Heart left ventricle (tissue), 16 donors: Measurements from ENCODE around the gene RABGAP1. TPM values are rescaled to one million over a fixed set of nuclear protein-coding genes. Genes with fewer than 3 reads are reported as not detected.

Source experiments
- ATAC-seq, 4 donors: fragments of 200-7000 bp; cut with Tn5 transposase; one replicate each; pipeline ENCODE4 v1.9.1; 2020 to 2022; ENCODE audit warnings: moderate library complexity in 4 of 4, mild to moderate bottlenecking in 3 of 4, moderate number of reproducible peaks in 1 of 4
- DNase-seq, 5 donors: peaks; one replicate each; pipeline ENCODE4 v3.0.0-alpha.2; 2020
- H3K27ac ChIP-seq, 12 donors: fragments of 200-600 bp; sonication (generic) in 4 of 12; one replicate each; pipeline versions ENCODE4 v1.5.0 to v1.8.0; 2016 to 2022; ENCODE audit warnings: mild to moderate bottlenecking in 2 of 12
- H3K27me3 ChIP-seq, 9 donors: fragments of 200-600 bp; sonication (generic) in 2 of 9; one replicate each; pipeline versions ENCODE4 v1.5.1 to v1.8.0; 2016 to 2022; ENCODE audit warnings: mild to moderate bottlenecking in 3 of 9
- H3K36me3 ChIP-seq, 9 donors: fragments of 200-600 bp; sonication (generic) in 2 of 9; one replicate each; pipeline versions ENCODE4 v1.5.0 to v1.8.0; 2018 to 2022; ENCODE audit warnings: mild to moderate bottlenecking in 2 of 9
- H3K4me1 ChIP-seq, 12 donors: fragments of 200-600 bp; sonication (generic) in 4 of 12; one replicate each; pipeline versions ENCODE4 v1.5.0 to v1.8.0; 2016 to 2022; ENCODE audit warnings: mild to moderate bottlenecking in 3 of 12
- H3K4me3 ChIP-seq, 12 donors: fragments of 200-600 bp; sonication (generic) in 4 of 12; one replicate each; pipeline versions ENCODE4 v1.5.0 to v1.8.0; 2017 to 2022; ENCODE audit warnings: mild to moderate bottlenecking in 9 of 12, moderate library complexity in 4 of 12
- H3K9me3 ChIP-seq, 12 donors: fragments of 200-600 bp; sonication (generic) in 4 of 12; one replicate each; pipeline versions ENCODE4 v1.5.0 to v1.8.0; 2016 to 2022; ENCODE audit warnings: mild to moderate bottlenecking in 1 of 12
- CTCF ChIP-seq, 12 donors: fragments of 200-600 bp; sonication (generic) in 4 of 12; IDR thresholded peaks; one replicate each; pipeline versions ENCODE4 v1.5.0 to v1.8.0; 2018 to 2022; ENCODE audit warnings: antibody characterized with exemption in 12 of 12, mild to moderate bottlenecking in 5 of 12
- POLR2A ChIP-seq, 2 donors: fragments of 450-650 bp; IDR thresholded peaks; one replicate each; pipeline ENCODE4 v1.6.1; 2017; ENCODE audit warnings: antibody characterized with exemption in 2 of 2, mild to moderate bottlenecking in 2 of 2, moderate library complexity in 2 of 2
- WGBS, 4 donors: extraction: QIAGEN DNeasy Blood & Tissue Kit in 2 of 4; methylation state at CpG; one replicate each; pipeline versions ENCODE4 v1.1.5 to v1.1.7; 2013 to 2018; 5-methylcytosine and 5-hydroxymethylcytosine counted together
- intact Hi-C, 10 donors: fragments of 100-400 bp; cut with DNase I; formaldehyde crosslinking; loops; one replicate each; pipeline versions ENCODE4 v1.11.1 to v1.14.2; 2022
- polyA plus RNA-seq, 2 donors: library from polyadenylated mRNA; stranded (reverse); fragments of 200-250 nt; gene quantifications; one replicate each; pipeline ENCODE4 v1.2.3, GENCODE V29; 2013
- total RNA-seq, 9 donors: library from RNA; depleted of rRNA in 2 of 9; stranded (reverse); fragments of >200 nt in 2 of 9; fragmentation: NEBNext Ultra II Directional in 3 of 9; extraction: Animal tissue kit (Norgen Biotek cat#: 25700) in 3 of 9; gene quantifications; one replicate each; pipeline versions ENCODE4 v1.1.0 to v1.2.4, GENCODE V29; 2016 to 2023
- donor health status: ischemic (EF 13 %, LVEDD 7.1; RV severe dilation, severe dysfunction).
- donor health status: healthy with polysubstance abuse.
- donor health status: DM: no; HTN: yes; CAD: no.
- donor health status: DM: no; HTN: no; CAD: no.
- donor health status: ischemic (EF 25% LVEDD 6.9; RV normal size, moderate dysfunction).
- donor health status: ischemic (EF 25% LVEDD 5.7; RV mildly dilated, moderate dysfunction).
- donor health status: healthy.
- donor health status: DM: yes; HTN: yes; CAD: no.
- donor health status: ischemic (EF 35%, LVEDD 5.7; RV mildly dilated, moderate dysfunction).
- donor health status: nonischemic (EF 11% LVEDD 7.7; RV severe dilation, severe dysfunction).
- donor health status: DM: yes; HTN: yes; CAD: no.
- donor health status: PGD.
- donor health status: ischemic (EF 29% LVEDD 5.4; RV normal size, mild dysfunction).
- donor health status: nonischemic (EF 23%, LVEDD 6.1; RV moderate dilation, normal function).

RABGAP1 gene
- total and polyA plus RNA-seq, 11 donors: 11.8 to 62.2 (median 43.3) TPM

- H3K9me3 ChIP-seq: no peaks in the 10 kb centered on the region
- no peak for DNase-seq
- H3K27ac ChIP-seq: no peak overlapping the region
- peaks cover 0 to 97% (median 81%) of the 10 kb centered on the region in 9 donors for H3K36me3 ChIP-seq
- ATAC-seq: no peak
- peaks cover 0 to 3% (median 0%) of the 10 kb centered on the region in 12 donors for H3K4me1 ChIP-seq
- no peaks in the 10 kb centered on the region for H3K27me3 ChIP-seq
- H3K4me3 ChIP-seq: no peak overlapping the region
- no peak for TF ChIP-seq CTCF (IDR thresholded peaks at IDR 0.05)
- TF ChIP-seq POLR2A (IDR thresholded peaks at IDR 0.05): no peak
- 71 to 89% (median 84%) methylated on average over 7 of the region's 7 CpGs for WGBS, 4 donors
- intact Hi-C loops: loop anchor here in 3 of 10 donors (5.0 kb wide), 2 partner anchors 237 to 242 kb away; no protein-coding TSS in a partner anchor
Measured at GRCh38 chr9:123104807-123105206, 164.0 kb downstream of the RABGAP1 start.

- H3K9me3 ChIP-seq: no peaks in the 10 kb centered on the region
- WGBS, 4 donors: 83 to 90% (median 88%) methylated on average over 5 of the region's 5 CpGs
- no peak overlapping the region for H3K4me3 ChIP-seq
- H3K27me3 ChIP-seq: no peaks in the 10 kb centered on the region
- H3K27ac ChIP-seq: no peak overlapping the region
- peaks cover 0 to 3% (median 0%) of the 10 kb centered on the region in 12 donors for H3K4me1 ChIP-seq
- ATAC-seq (no peak), DNase-seq (no peak)
- peaks cover 0 to 94% (median 75%) of the 10 kb centered on the region in 9 donors for H3K36me3 ChIP-seq
- intact Hi-C loops: loop anchor here in 1 of 10 donors (5.0 kb wide), 1 partner anchor 237 kb away; no protein-coding TSS in a partner anchor
- TF ChIP-seq CTCF (IDR thresholded peaks at IDR 0.05) (no peak), POLR2A (IDR thresholded peaks at IDR 0.05) (no peak)
Measured at GRCh38 chr9:123105490-123105889, 164.7 kb downstream of the RABGAP1 start.

- ATAC-seq (no peak), DNase-seq (no peak)
- WGBS, 4 donors: 66 to 83% (median 78%) methylated on average over 11 of the region's 11 CpGs
- H3K4me1 ChIP-seq: peaks cover 0 to 18% (median 12%) of the 10 kb centered on the region in 12 donors
- no peak overlapping the region for H3K27ac ChIP-seq
- H3K27me3 ChIP-seq: no peaks in the 10 kb centered on the region
- no peak overlapping the region for H3K4me3 ChIP-seq
- no peak for TF ChIP-seq POLR2A (IDR thresholded peaks at IDR 0.05)
- TF ChIP-seq CTCF (IDR thresholded peaks at IDR 0.05): no peak
- H3K9me3 ChIP-seq: no peaks in the 10 kb centered on the region
- intact Hi-C loops: loop anchor here in 1 of 10 donors (5.0 kb wide), 1 partner anchor 235 kb away; no protein-coding TSS in a partner anchor
- peaks cover 0 to 73% (median 52%) of the 10 kb centered on the region in 9 donors for H3K36me3 ChIP-seq
Measured at GRCh38 chr9:123107639-123108285, 166.9 kb downstream of the RABGAP1 start.

GRCh38 chr9:123108976-123109375 lies 168.2 kb downstream of the RABGAP1 start:
- Histone ChIP-seq H3K9me3 (no peaks in the 10 kb centered on the region), H3K4me1 (peaks cover 0 to 18% (median 12%) of the 10 kb centered on the region in 12 donors), H3K36me3 (peaks cover 0 to 68% (median 45%) of the 10 kb centered on the region in 9 donors), H3K27me3 (no peaks in the 10 kb centered on the region), H3K27ac (no peak overlapping the region), H3K4me3 (no peak overlapping the region)
- ATAC-seq (no peak), DNase-seq (no peak)
- WGBS, 4 donors: 88 to 96% (median 90%) methylated on average over 9 of the region's 9 CpGs
- TF ChIP-seq POLR2A (IDR thresholded peaks at IDR 0.05) (no peak), CTCF (IDR thresholded peaks at IDR 0.05) (no peak)
- intact Hi-C loops: loop anchor here in 1 of 10 donors (5.0 kb wide), 1 partner anchor 233 kb away; no protein-coding TSS in a partner anchor
